HG03066 (cell line): ENCODE measurements around the gene ABCA2.
"Not testable (repeated sequence)": the region's sequence is repeated elsewhere in the genome, so short reads cannot be mapped to it uniquely, and the experiment has no call there.

ENCODE experiments used
- ATAC-seq: cut with Tn5 transposase; IDR thresholded peaks from one replicate; pipeline ENCODE4 v1.9.1; 2021; ENCODE audit warnings: low read depth; ENCODE audit not compliant: unreplicated experiment

The ABCA2 gene

DNA sequence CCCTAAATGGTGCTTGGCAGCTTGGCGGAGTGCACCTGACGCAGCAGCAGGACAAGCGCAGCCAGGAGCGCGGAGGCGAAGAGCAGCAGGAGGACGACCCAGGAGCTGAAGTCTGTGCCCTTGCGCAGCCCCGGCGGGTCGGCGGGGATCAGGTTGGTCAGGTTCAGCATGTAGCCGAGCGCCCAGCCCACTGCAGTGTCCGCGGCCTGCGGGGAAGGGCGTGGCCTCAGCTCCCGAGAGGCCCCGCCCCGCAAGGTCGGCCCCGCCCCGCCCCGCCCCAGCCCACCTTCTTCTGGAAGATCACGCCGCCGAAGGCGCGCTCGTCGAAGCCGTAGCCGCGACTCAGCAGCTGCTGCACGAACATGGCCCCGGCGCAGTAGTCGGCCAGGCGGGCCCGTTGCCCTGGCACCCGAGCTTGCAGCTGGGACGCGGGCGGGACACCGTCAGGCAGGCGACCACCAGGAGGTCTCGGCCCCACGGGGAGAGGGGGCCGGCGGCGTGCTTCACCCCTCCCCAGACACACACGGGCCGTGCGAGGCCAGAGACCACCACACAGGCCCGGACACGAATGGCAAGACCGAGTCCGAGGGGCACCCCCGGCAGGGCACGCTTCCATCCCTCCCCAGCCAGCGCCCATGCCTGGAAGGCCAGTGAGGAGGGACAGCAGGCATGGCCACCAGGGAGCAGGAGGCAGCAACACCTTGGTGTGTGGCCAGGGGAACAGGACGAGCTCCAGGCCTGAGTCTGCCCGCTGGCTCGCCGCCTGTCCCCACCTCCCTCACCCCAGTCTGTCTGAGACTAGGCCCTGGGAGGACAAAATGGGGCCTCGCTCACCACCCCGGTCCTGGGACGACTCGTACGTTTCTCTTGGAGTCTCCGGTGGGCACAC, 20.9 kb upstream of the ABCA2 start:
- ATAC-seq = no peak

GRCh38 chr9:137046088-137046787, 18.2 kb upstream of the ABCA2 start, which contains the start of gene NPDC1:
TSS of gene NPDC1 (minus strand) at chr9:137046177. CDS start at chr9:137045989, 188 bp downstream.
- peak; percentile 54 for ATAC-seq

GRCh38 chr9:137045294-137046087, 17.5 kb upstream of the ABCA2 start:
- no peak for ATAC-seq

DNA sequence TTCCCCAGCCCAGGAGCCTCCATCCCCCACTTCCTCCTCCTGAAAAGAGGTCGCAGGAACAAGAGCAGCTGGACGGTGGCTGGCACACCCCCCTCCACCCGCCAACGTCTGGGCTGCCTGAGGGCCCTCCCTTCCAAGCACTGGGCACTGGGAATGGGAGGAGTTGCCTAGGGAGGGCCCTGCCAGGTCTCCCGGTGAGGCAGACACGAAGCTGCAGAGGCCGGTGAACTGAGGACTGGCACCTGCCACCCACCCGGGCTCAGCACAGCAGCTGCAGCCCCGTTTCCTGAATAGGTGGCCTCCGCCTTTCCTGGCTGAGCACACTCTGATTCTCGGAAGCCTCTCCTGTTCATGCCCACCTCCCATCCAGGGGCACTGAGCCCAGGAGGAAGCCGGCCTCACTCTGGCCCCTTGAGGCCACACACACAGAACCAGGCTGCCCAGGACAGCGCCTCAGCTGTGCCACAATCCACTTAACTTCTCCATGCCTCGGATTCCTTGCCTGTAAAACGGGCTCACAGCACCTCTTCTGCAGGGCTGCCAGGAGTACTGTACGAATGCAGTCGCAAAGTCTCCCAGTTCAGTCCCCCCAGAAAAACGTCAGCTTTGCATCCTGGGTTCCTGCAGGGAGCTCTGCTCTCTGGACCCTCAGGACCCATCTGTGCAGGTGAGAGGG, 16.6 kb upstream of the ABCA2 start:
- ATAC-seq = no peak

DNA sequence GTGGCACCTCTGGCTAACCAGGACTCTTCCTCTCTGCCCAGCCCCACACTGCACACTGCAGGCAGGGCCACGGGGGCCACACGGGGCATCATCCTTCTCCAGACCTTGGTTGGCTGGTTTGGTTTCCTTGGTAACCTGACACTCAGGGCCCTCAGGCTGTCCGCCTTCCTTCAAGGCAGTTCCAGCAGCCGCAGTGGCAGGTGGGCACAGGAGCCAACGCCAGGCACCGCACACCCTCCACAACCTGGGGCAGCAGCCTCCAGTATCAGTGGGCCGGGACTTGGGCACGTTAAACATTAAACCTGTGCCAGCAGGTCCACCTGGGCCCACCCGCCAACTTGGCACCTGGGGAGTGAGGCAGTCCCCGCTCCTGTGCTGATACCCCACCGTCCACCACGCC, 16.0 kb upstream of the ABCA2 start:
- ATAC-seq = no peak

GRCh38 chr9:137042751-137043727, 15.0 kb upstream of the ABCA2 start:
- no peak for ATAC-seq

DNA sequence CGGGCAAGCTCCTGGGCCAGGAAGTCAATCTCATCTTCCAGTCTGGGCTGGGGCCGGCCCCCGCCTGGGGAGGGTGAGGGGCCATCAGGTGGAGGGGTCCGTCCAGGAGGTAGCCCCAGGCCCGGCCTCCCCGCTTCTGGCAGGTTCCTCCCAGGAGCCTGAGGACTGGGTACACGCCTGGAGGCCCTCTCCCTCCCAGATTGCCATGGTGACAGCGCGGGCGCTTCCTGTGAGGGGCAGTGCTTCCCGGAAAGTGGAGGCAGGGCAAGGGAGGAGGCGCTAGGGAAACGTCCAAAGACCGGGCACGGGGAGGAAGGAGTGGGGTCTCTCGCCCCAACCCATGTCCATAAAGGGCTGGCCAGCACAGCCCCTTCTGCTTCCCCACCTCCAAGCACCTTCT, 13.1 kb upstream of the ABCA2 start:
- ATAC-seq = no peak

- ATAC-seq = no peak
These were observed 12.5 kb upstream of the ABCA2 start for GRCh38 chr9:137040568-137040967.

GRCh38 chr9:137039611-137040366, 11.8 kb upstream of the ABCA2 start:
- ATAC-seq = no peak

DNA sequence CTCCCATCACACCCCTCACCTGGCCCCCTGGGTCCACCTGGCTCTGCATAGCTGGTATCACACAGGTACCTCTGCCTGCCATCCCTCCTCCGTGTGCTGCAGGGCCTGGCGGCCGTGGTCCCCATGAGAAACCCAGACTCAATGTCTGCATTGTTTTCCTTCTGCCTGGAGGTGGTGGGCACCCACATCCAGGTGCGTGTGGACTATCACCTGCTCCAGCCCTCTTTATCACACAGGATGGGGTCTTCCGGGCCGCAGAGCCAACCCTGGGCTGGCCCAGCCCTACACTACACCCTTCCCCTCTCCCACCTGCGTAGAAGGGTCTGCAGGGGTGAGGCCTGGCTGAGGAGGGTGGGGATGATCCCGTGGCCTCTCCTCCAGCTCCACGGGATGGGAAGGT, 10.9 kb upstream of the ABCA2 start:
- no peak for ATAC-seq

DNA sequence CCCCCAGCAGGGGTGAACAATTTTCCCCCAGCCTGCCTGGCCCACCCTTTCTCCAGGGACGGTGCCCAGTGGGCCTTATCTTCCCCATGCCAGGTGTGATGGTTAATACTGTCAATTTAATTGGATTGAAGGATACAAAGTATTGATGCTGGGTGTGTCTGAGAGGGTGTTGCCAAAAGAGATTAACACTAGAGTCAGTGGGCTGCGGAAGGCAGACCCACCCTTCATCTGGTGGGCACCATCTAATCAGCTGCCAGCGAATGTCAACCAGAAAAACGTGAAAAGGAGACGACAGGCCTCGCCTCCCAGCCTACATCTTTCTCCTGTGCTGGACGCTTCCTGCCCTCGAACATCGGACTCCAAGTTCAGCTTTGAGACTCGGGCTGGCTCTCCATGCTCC, 9.4 kb upstream of the ABCA2 start:
- ATAC-seq = no peak

DNA sequence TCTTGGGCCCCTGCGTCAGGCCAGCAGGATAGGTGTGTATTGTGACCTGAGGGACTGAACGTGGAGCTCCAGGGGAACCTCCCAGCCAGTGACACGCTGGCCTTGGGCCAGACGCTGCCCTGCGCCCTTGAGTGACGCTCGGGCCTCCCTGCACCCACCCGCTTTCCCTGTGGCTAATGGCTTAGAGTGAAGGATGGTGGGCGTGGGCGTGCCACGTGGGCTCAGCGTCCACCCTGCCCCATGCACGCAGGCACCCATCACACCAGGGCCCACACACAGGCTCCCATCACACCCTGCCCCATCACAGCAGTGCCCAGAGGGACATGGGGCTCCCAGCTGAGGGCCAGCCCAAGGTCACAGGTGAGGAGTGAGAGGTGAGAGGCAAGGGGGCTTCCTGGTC, 9.0 kb upstream of the ABCA2 start:
- no peak for ATAC-seq

- no peak for ATAC-seq
These were observed 7.9 kb upstream of the ABCA2 start for GRCh38 chr9:137035937-137036336.

DNA sequence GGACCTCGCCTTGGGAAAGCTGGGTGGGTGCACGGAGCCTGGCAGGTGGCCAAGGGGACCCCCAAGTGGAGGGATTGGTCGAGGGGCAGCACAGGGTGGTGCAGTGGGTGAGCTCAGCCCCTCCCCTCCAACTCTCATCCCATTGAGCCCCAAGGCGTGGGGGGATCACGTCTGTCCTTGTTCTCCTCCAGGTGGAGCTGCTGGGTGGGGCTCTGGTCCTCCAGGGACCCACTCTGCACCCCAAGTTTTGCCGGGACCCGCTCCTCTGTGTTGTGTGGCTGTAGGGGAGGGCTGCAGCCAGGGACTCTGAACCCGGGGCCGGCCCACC, 7.4 kb upstream of the ABCA2 start:
- ATAC-seq = no peak

GRCh38 chr9:137034709-137035506, 6.9 kb upstream of the ABCA2 start:
- ATAC-seq = no peak

DNA sequence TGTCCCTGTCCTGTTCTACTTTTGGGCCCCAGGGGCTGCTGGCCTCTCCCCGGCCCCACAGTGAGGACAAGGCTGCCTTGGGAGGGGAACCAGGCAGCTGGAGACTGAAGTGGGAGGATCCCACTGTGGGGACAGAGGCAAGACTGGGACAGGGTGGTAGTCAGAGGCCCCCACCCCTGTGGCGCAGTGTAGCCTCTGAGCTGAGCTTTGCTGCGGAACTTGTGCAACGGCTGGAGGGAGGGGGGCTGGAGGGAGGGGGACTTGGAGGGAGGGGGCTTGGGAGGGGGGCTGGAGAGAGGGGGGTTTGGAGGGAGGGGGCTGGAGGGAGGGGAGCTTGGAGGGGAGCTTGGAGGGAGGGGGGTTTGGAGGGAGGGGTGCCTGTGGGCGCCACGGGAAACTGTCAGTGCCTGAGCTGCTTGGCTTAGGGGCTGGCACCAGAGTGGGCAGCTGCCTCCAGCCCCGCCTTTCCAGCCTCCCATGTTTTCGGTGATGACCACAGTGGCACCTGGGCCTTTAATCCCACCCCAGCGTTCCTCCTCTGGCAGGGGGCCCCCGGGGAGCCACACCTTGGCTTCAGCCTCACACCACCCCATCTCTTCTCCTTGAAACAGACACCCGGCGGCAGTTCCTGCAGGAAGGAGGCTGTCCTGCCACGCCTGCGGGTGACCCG, 6.1 kb upstream of the ABCA2 start:
- no peak for ATAC-seq

DNA sequence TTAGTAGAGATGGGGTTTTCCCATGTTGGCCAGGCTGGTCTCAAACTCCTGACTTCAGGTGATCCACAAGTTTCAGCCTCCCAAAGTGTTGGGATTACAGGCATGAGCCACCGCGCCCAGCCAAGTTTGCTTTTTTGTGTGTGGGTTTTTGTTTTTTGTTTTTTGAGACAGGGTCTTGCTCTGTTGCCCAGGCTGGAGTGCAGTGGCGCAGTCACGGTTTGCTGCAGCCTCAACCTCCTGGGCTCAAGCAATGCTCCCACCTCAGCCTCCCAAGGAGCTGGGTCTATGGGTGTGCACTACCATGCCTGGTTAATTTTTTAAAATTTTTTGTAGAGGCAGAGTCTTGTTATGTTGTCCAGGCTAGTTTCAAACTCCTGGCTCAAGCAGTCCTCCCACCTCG, 5.4 kb upstream of the ABCA2 start:
- not testable (repeated sequence) for ATAC-seq
